Endometrial microvascular endothelial cells (primary cell): Measurements from ENCODE around the gene PIP4K2C. TPM values are rescaled to one million over a fixed set of nuclear protein-coding genes. Genes with fewer than 3 reads are reported as not detected.
"Not testable (repeated sequence)": the region's sequence is repeated elsewhere in the genome, so short reads cannot be mapped to it uniquely, and the experiment has no call there.

Source experiments
- in situ Hi-C: cut with HindIII; loops from 2 replicates; pipeline ENCODE4 v1.10.0; 2017; ENCODE audit warnings: low sequenced_read_pairs, low pct_unique_long_range_greater_than_20kb; ENCODE audit errors: inconsistent ontology term
- total RNA-seq: library from RNA; depleted of rRNA; stranded (reverse); fragments of >200 nt; gene quantifications from one replicate; pipeline ENCODE4 v1.2.3, GENCODE V29; 2015; ENCODE audit errors: inconsistent ontology term

PIP4K2C gene
- total RNA-seq, 1 donor from 2014 or later = 12.5 TPM

DNA sequence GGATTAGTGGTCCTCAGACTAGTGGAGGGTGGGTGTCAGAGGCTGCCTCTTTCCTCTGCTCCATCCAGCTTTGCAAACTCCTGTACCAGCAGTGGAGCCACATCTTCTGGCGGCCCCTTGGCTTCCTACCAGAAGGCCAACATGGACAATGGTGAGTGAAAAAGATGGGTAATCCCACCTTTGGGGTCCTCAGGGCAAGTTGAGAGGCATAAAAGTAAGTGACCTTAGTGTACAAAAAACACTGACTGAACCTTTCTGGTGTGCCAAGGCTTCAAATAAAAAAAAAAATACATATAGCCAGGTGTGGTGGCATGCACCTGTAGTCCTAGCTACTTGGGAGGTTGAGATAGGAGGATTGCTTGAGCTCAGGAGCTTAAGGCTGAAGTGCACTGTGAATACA is 9.2 kb upstream of the PIP4K2C start:
- in situ Hi-C loops = no loop called here

GRCh38 chr12:57582440-57582839 is 8.6 kb upstream of the PIP4K2C start:
- in situ Hi-C loops = no loop called here

DNA sequence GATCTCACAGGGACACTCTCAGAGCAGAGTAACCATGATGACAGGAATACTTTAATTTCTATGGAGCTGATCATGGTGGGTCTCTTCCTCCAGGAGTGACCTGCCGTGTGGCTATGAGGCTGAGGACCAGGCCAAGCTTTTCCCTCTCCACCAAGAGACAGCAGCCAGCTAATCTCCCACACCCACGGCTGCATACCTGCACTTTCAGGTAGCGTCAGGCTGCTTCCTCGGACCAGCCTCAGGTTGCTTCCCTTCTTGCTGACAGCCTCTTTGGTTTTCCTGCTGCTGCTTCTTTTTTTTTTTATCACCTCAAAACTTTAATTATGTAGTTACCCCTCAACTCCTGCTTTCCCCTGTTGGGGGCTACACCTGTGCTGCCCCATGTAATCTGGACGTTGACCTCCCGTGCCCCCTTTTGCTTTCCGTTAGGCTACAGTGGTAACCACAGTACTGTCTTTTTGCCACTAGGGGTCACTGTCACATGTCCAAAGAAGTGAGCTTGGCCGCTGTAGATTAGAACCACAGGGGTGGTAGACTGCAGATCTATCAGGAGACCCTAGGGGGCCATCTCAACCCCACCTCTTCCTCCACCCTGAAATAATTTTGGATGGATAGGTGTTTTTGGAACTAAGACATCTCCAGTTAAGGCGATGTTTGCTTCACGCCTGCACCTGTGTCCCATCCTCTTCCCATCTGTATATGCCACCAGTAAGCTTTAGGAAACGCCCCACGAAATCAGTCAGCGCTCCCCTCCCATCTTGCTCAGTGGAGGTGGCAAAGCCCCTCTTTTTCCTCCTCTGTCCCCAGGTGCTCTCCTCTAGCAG is 7.8 kb upstream of the PIP4K2C start:
- in situ Hi-C loops = no loop called here

DNA sequence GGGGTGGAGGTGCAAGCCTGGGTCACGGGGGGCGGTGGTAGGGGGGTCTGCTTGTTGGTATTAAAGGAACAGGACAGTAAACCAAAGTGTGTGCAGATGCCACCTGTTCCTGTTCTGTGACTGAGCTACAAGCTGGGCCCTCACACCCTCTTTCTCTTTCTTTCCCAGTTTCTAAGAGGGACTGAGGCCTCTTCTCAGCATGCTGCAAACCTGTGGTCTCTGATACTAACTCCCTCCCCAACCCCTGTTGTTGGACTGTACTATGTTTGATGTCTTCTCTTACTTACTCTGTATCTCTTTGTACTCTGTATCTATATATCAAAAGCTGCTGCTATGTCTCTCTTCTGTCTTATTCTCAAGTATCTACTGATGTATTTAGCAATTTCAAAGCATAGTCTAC is 6.9 kb upstream of the PIP4K2C start:
- in situ Hi-C loops = no loop called here

DNA sequence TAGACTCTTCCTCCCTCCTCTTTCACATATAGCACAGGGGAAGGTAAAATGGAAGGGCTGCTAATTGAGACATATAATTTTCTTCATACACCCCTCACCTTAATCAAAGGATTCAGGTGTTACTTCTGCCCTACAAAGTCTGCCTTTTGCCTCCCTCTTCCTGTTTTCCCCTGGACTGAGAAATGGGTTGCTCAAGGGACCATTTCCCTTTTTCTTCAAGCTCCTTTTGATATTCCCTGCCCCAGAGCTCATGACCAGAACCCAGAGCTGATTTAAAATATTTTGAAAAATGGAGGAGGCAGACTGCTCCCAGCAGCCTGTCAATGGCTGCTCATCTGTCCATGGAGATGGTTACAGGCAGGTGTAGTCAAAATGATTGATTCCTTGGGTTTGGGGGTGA is 6.3 kb upstream of the PIP4K2C start:
- in situ Hi-C loops = no loop called here

DNA sequence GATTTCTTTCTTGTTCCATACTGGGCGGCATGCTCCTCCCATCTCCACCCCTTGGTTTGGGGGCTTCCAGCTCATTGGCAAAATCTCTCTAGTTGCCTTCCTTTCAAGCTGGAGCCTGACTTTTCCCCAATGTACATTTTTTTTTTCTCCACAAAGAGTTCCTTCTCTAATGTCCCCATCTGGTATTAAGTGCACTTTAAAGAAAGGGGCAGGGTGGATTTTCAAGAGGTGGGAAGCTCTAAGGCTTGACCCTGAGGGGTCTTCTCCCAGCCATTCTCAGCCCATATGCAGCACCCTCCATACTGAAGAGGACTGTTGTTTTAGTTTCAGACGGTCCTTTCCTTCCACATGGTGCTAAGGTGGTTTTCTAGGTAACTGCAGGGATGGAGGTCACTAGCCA is 5.8 kb upstream of the PIP4K2C start:
- in situ Hi-C loops = no loop called here

DNA sequence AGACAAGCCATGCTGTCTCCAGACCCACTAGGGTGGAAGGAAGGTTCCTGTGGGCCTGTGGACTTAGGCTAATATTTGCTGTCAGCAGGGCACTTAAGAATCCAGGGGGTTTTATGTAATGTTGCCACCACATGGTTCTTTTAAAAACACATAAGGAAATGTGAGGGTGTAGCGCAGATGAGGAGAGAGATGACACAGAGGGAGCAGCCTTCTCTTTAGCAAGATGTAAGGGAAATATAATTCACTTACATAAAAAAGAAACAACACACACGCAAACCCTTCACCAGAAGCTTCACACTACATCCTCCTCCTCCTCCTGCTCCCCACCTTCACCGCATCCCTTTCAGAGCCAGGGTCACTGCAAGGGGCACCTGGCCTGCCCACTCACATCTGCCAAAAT is 4.9 kb upstream of the PIP4K2C start:
- in situ Hi-C loops = no loop called here

DNA sequence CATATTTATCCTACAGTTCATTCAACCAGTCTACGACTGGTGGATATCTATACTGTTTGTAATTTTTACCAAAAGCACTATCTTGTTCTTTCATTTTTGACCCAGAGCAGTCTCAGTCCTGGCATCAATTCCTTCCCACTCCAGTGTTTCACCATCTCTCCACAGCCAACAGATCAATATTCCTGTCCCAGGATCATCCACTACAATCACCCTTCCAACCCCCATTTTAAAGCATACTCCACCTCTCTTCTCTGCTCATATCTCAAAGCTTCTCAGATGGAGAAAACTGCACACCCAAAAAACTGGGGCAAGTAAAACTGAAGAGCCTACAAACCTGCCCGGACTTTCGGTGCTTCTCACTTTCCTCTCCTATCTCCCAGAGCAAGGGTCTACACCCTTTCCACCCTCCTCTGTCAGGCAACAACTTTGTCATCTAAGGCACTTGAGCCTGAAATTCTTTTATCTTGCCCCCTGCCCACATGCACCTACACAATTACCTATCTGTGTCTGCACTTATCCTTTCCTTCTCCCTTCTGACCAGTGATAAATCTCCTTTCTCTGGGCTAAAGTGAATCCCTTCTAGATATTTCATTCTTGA is 4.1 kb upstream of the PIP4K2C start:
- in situ Hi-C loops = no loop called here

- in situ Hi-C loops = not testable (repeated sequence)
These were observed 1.9 kb upstream of the PIP4K2C start for GRCh38 chr12:57588951-57589610.

- in situ Hi-C loops = no loop called here
These were observed 521 bp upstream of the PIP4K2C start for GRCh38 chr12:57590479-57590863.

- in situ Hi-C loops = no loop called here
These were observed 862 bp downstream of the PIP4K2C start for GRCh38 chr12:57591782-57592325.

DNA sequence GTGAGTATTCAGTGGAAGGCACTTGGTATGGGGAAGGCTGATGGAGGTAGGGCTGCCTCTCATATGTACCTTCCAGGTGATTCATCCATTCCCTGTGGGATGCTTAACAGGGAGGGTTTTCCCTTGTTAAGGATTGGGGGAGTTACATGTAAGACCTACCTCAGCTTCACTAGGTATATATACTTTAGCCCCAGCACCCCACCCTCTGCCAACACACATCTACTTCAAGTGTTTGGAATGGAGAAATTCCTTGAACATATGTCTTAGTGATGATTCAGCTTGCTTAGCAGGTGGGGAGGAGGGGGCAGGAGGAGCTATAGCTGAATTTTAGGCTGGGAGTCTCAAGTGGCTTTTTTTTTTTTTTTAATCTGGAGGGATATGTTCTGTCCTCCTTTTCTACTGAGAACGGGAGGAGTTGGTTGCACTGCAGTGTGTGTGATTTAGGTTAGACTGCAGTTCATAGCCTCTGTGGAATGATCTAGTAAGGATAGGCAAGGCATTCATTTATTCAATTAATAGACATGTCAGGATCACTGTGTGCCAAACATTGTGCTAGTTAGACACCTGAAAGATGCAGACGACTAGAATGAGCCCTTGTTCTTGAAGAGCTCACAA is 1.7 kb downstream of the PIP4K2C start:
- in situ Hi-C loops = no loop called here

GRCh38 chr12:57593187-57593586 is 2.2 kb downstream of the PIP4K2C start:
- in situ Hi-C loops = no loop called here

DNA sequence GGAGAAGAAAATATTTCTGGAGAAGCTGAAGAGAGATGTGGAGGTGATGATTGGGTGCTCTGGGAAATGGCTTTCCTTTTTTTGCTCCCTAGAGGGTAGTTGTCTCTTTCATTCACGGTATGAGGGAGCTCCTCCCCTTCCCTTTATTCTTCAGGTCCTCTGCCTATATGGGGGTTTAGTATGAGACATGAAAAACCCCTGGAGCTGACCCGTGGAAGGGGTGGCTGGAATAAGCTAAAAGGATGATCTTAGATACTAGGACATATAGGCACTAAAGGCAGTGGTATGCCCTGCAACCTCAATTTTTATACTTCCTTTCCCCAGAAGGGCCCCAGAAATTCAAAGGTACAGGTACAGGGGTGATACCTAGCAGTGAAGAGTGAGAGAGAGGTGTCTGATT is 9.4 kb downstream of the PIP4K2C start:
- in situ Hi-C loops = no loop called here

DNA sequence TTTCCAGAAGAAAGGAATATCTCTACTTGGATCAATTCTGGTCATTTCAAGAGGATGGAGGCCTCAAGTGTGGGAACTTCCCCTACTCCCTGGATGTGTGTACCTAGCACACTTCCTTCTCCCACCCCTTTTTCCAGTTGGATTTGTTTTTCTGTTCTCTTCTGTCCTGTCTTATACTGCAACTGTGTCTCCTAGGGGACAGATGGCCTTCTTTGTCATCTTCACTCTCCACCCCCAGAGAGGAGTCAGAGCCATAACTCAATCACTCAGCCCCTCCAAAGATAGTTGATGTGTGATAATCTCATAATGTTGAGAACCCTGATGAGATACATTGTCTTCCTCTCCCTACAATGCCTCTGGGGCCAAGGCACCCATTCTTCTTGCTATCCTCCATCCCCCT is 11.6 kb downstream of the PIP4K2C start:
- in situ Hi-C loops = no loop called here

GRCh38 chr12:57603324-57603723 is 12.3 kb downstream of the PIP4K2C start:
- in situ Hi-C loops = no loop called here

- in situ Hi-C loops = no loop called here
These were observed 12.9 kb downstream of the PIP4K2C start for GRCh38 chr12:57603815-57604453.

- in situ Hi-C loops = no loop called here
These were observed 13.5 kb downstream of the PIP4K2C start, which contains the start of gene DTX3 for GRCh38 chr12:57604454-57604991. DTX3 (plus strand) TSS chr12:57604824; CDS start chr12:57606518, 1,694 bp downstream.
